ENCODE results near the gene ACOT7.

ACOT7 gene

GRCh38 chr1:6245869-6246496, 147.6 kb downstream of the ACOT7 start:
- DNase-seq: no peak

GRCh38 chr1:6245086-6245868, 148.3 kb downstream of the ACOT7 start:
- no peak for DNase-seq

GRCh38 chr1:6244401-6245049, 149.0 kb downstream of the ACOT7 start:
- no peak for DNase-seq

- DNase-seq: no peak
These were observed 149.6 kb downstream of the ACOT7 start, which contains the start of gene HES3 for GRCh38 chr1:6243993-6244392. HES3 (plus strand) TSS chr1:6244179; CDS start chr1:6244366, 187 bp downstream.

- no peak for DNase-seq
These were observed 150.3 kb downstream of the ACOT7 start for GRCh38 chr1:6243053-6243834.

GRCh38 chr1:6241887-6242740, 151.5 kb downstream of the ACOT7 start:
- DNase-seq: no peak

- DNase-seq: no peak
These were observed 152.3 kb downstream of the ACOT7 start for GRCh38 chr1:6241107-6241886.

GRCh38 chr1:6239950-6240768, 153.4 kb downstream of the ACOT7 start:
- no peak for DNase-seq

- no peak for DNase-seq
These were observed 154.3 kb downstream of the ACOT7 start for GRCh38 chr1:6239213-6239752.

GRCh38 chr1:6237093-6237492, 156.5 kb downstream of the ACOT7 start:
- no peak for DNase-seq

- no peak for DNase-seq
These were observed 158.3 kb downstream of the ACOT7 start for GRCh38 chr1:6235296-6235677.

- DNase-seq: no peak
These were observed 158.9 kb downstream of the ACOT7 start for GRCh38 chr1:6234502-6235295.

GRCh38 chr1:6233376-6233775, 160.2 kb downstream of the ACOT7 start:
- no peak for DNase-seq

GRCh38 chr1:6225651-6226050, 167.9 kb downstream of the ACOT7 start:
- no peak for DNase-seq

- DNase-seq: no peak
These were observed 168.8 kb downstream of the ACOT7 start for GRCh38 chr1:6224718-6225117.

GRCh38 chr1:6223617-6224016, 169.9 kb downstream of the ACOT7 start:
- DNase-seq: no peak

GRCh38 chr1:6222636-6223035, 170.9 kb downstream of the ACOT7 start:
- no peak for DNase-seq

- DNase-seq: no peak
These were observed 172.3 kb downstream of the ACOT7 start for GRCh38 chr1:6221210-6221784.

GRCh38 chr1:6220236-6220635, 173.3 kb downstream of the ACOT7 start:
- no peak for DNase-seq

Data from NCI-H2081 treated with DMSO at 0.1 percent for 48 hours (cell line).